DND-41 (cell line): ENCODE data around the gene FBXO42.

ENCODE experiments used
- ATAC-seq: fragments of 200-7000 bp; cut with Tn5 transposase; 3 replicates; pipeline ENCODE4 v1.9.1; 2021; ENCODE audit warnings: low read depth; ENCODE audit not compliant: insufficient read depth
- DNase-seq: peaks from one replicate; pipeline ENCODE4 v3.0.0-alpha.2; 2020
- H2AFZ ChIP-seq: 2 replicates; pipeline ENCODE4 v1.6.0; 2012; ENCODE audit warnings: low read depth, low read length
- H3K27ac ChIP-seq: 2 replicates; pipeline ENCODE4 v1.5.1; 2012; ENCODE audit warnings: low read length, inconsistent platforms
- H3K27me3 ChIP-seq: fragments of 200-600 bp; sonication (generic); 2 replicates; pipeline ENCODE4 v1.6.0; 2012; ENCODE audit warnings: low read length, mild to moderate bottlenecking, inconsistent platforms; ENCODE audit not compliant: insufficient read depth, poor library complexity
- H3K36me3 ChIP-seq: 2 replicates; pipeline ENCODE4 v1.5.1; 2012; ENCODE audit warnings: low read length, inconsistent platforms; ENCODE audit not compliant: insufficient read depth
- H3K4me1 ChIP-seq: 2 replicates; pipeline ENCODE4 v1.5.1; 2012; ENCODE audit warnings: mild to moderate bottlenecking, low read length; ENCODE audit not compliant: insufficient read depth
- H3K4me2 ChIP-seq: 2 replicates; pipeline ENCODE4 v1.6.0; 2012; ENCODE audit warnings: mild to moderate bottlenecking, moderate library complexity, low read length, inconsistent platforms; ENCODE audit not compliant: insufficient read depth
- H3K4me3 ChIP-seq, 2 experiments: fragments of 200-600 bp in 1 of 2; shearing (Covaris generic) in 1 of 2; 2 replicates each; pipeline ENCODE4 v1.5.1; 2012 to 2016; ENCODE audit warnings: inconsistent platforms in 2 of 2, low read length in 2 of 2, mild to moderate bottlenecking in 2 of 2, low read depth in 1 of 2, moderate library complexity in 1 of 2
- H3K79me2 ChIP-seq: 2 replicates; pipeline ENCODE4 v1.6.0; 2012; ENCODE audit warnings: low read length, inconsistent platforms; ENCODE audit not compliant: insufficient read depth
- H3K9ac ChIP-seq: 2 replicates; pipeline ENCODE4 v1.6.0; 2012; ENCODE audit warnings: low read depth, mild to moderate bottlenecking, inconsistent platforms, low read length, moderate library complexity
- H3K9me3 ChIP-seq: 2 replicates; pipeline ENCODE4 v1.5.1; 2012; ENCODE audit warnings: low read length, moderate library complexity, mild to moderate bottlenecking, inconsistent platforms; ENCODE audit not compliant: insufficient read depth, severe bottlenecking
- H4K20me1 ChIP-seq: 2 replicates; pipeline ENCODE4 v1.6.0; 2012; ENCODE audit warnings: low read length; ENCODE audit not compliant: insufficient read depth
- CTCF ChIP-seq: IDR thresholded peaks from 2 replicates; pipeline ENCODE4 v1.5.1; 2012; ENCODE audit warnings: borderline replicate concordance, low read length, moderate library complexity, mild to moderate bottlenecking; ENCODE audit not compliant: poor library complexity, severe bottlenecking; ENCODE audit errors: extremely low read depth
- EZH2 ChIP-seq: IDR thresholded peaks from 3 replicates; pipeline ENCODE4 v1.6.1; 2012; ENCODE audit warnings: borderline replicate concordance, low read depth, mild to moderate bottlenecking, moderate library complexity, low read length, inconsistent platforms; ENCODE audit not compliant: severe bottlenecking

The FBXO42 gene

GRCh38 chr1:16237343-16237830 lies 114.9 kb downstream of the FBXO42 start:
- Histone ChIP-seq H3K27me3 (no peaks in the 10 kb centered on the region), H3K27ac (peak overlapping the region; percentile 85)
- ATAC-seq, result no peak

GRCh38 chr1:16236511-16237342 lies 115.6 kb downstream of the FBXO42 start, which contains the start of gene CPLANE2:
CPLANE2 (minus strand) TSS chr1:16237183; CDS start chr1:16236742, 441 bp downstream.
- peak; percentile 86 for ATAC-seq

More at GRCh38 chr1:16237343-16237830, 114.9 kb downstream of the FBXO42 start:
- Histone ChIP-seq H3K9ac (peak overlapping the region; percentile 69), H2AFZ (peak overlapping the region; percentile 87), H4K20me1 (no peaks in the 10 kb centered on the region), H3K4me2 (peak overlapping the region; percentile 97), H3K79me2 (no peaks in the 10 kb centered on the region), H3K9me3 (no peaks in the 10 kb centered on the region), H3K4me1 (peaks cover 28% of the 10 kb centered on the region), H3K4me3 (peak overlapping the region; percentile 39 to 77; a peak in 3 of 4 replicates), H3K36me3 (no peaks in the 10 kb centered on the region)
- no peak for TF ChIP-seq EZH2
- TF ChIP-seq CTCF, result no peak
- DNase-seq, result no peak

GRCh38 chr1:16235944-16236510 lies 116.3 kb downstream of the FBXO42 start:
- H3K79me2 ChIP-seq, result no peaks in the 10 kb centered on the region
- H3K9ac ChIP-seq, result peak overlapping the region; percentile 69
- H3K27me3 ChIP-seq, result no peaks in the 10 kb centered on the region
- peak overlapping the region; percentile 97 for H3K4me2 ChIP-seq
- H4K20me1 ChIP-seq, result no peaks in the 10 kb centered on the region
- DNase-seq (peak; percentile 61), ATAC-seq (peak; percentile 68)
- H2AFZ ChIP-seq, result peak overlapping the region; percentile 87
- H3K4me1 ChIP-seq, result peaks cover 28% of the 10 kb centered on the region
- no peaks in the 10 kb centered on the region for H3K9me3 ChIP-seq
- H3K4me3 ChIP-seq, result peak overlapping the region; percentile 38 to 77; a peak in 3 of 4 replicates
- no peaks in the 10 kb centered on the region for H3K36me3 ChIP-seq
- TF ChIP-seq CTCF (peak; percentile 67), EZH2 (no peak)
- peak overlapping the region; percentile 84 for H3K27ac ChIP-seq

More at GRCh38 chr1:16236511-16237342, 115.6 kb downstream of the FBXO42 start, which contains the start of gene CPLANE2:
- H4K20me1 ChIP-seq, result no peaks in the 10 kb centered on the region
- H3K4me3 ChIP-seq, result peak within 1 kb of the TSS; percentile 39 to 77; a peak in 3 of 4 replicates
- no peaks in the 10 kb centered on the region for H3K36me3 ChIP-seq
- H3K79me2 ChIP-seq, result no peaks in the 10 kb centered on the region
- H3K9me3 ChIP-seq, result no peaks in the 10 kb centered on the region
- peak within 1 kb of the TSS; percentile 87 for H2AFZ ChIP-seq
- peak within 1 kb of the TSS; percentile 97 for H3K4me2 ChIP-seq
- H3K27ac ChIP-seq, result peak within 1 kb of the TSS; percentile 85
- DNase-seq, result peak; percentile 96
- TF ChIP-seq CTCF (no peak), EZH2 (no peak)
- peak within 1 kb of the TSS; percentile 69 for H3K9ac ChIP-seq
- H3K27me3 ChIP-seq, result no peaks in the 10 kb centered on the region
- H3K4me1 ChIP-seq, result peaks cover 28% of the 10 kb centered on the region
